Sciatic nerve (tissue), 2 donors: ENCODE measurements around the gene TMEM41A. TPM values are rescaled to one million over a fixed set of nuclear protein-coding genes. Genes with fewer than 3 reads are reported as not detected.
"Not testable (repeated sequence)": the region's sequence is repeated elsewhere in the genome, so short reads cannot be mapped to it uniquely, and the experiment has no call there.

Experiments
- ATAC-seq: fragments of 200-7000 bp; cut with Tn5 transposase; one replicate; pipeline ENCODE4 v1.9.1; 2020; ENCODE audit warnings: mild to moderate bottlenecking, moderate library complexity
- DNase-seq: peaks from one replicate; pipeline ENCODE4 v3.0.0-alpha.2; 2020; ENCODE audit warnings: low spot score
- intact Hi-C: fragments of 100-400 bp; cut with DNase I; formaldehyde crosslinking; loops from one replicate; pipeline ENCODE4 v1.14.2; 2022
- total RNA-seq: library from RNA; stranded (reverse); fragmentation: NEBNext Ultra II Directional; extraction: Animal tissue kit (Norgen Biotek cat#: 25700); gene quantifications from one replicate; pipeline ENCODE4 v1.2.1, GENCODE V29; 2021
- donor health status: DM: no; HTN: no; CAD: no.
- donor health status: DM: no; HTN: no; CAD: no.

TMEM41A gene
- total RNA-seq, 1 donor from 2014 or later, result 15.1 TPM

- ATAC-seq, result no peak
- intact Hi-C loops, result no loop called here
Measured at GRCh38 chr3:185502987-185503386, 4.2 kb upstream of the TMEM41A start.

DNA sequence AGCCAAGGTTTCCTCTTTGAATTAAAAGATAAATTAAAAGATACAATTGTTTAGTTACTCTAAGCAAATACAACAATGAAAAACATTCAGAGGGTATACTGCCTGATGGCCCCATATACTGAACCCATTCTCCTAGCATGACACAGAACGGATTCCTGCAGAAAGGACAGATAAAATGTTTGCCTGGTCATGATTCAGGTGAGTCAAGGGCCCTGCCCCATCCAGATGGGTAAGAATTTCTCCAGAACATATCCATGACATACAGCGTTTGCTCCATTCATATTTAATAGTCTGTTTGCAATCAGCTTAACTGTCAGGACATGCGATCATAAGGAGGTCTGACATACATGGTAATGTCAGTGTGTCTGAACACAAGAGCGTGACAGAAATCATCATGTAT, 8.6 kb downstream of the TMEM41A start:
- ATAC-seq (no peak), DNase-seq (no peak)
- intact Hi-C loops, result no loop called here

More at GRCh38 chr3:185502987-185503386, 4.2 kb upstream of the TMEM41A start:
- DNase-seq, result no peak

DNA sequence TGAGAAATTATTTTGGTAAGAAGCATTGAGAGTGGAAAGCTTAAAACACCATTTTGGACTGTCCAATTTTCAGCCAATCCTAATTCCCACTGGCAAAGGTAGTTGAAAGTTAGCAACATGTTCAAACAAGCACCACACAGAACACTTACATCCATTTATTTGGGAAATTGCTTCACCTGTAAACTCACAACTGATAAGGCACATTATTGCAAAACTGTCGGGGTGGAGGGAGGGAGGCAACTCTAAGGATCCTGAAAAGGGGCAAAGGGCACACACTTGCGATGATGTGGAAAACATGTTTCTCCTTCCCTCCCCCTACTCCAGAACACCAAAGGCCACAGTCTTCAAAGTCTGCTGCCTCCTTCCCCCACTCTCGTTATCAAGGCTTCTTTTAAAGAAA, 9.4 kb downstream of the TMEM41A start:
- intact Hi-C loops, result loop anchor here (5.0 kb wide), 1 partner anchor 1217 kb away; no protein-coding TSS in a partner anchor
- DNase-seq (no peak), ATAC-seq (no peak)

DNA sequence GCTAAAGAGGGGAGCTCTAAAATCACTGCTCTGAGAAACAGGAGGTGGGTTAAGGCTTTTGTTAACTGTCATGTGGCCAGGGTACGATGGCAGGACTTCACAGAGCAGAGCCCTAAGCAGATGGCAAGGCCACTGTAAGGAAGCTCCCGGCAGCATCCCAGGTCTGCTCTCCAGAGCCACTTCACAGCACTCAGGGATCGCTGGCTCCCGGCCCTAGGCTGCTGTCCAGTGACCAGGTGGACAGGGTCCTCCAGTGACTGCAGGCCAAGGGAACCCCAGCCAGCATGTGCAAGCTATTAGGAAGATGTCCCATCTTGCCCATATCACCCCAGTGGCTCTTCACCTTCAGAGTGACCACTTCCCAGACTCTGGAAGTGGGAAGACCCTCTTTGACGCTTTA, 10.4 kb downstream of the TMEM41A start:
- no peak for ATAC-seq
- intact Hi-C loops, result loop anchor here (5.0 kb wide), 1 partner anchor 1216 kb away; no protein-coding TSS in a partner anchor
- no peak for DNase-seq

DNA sequence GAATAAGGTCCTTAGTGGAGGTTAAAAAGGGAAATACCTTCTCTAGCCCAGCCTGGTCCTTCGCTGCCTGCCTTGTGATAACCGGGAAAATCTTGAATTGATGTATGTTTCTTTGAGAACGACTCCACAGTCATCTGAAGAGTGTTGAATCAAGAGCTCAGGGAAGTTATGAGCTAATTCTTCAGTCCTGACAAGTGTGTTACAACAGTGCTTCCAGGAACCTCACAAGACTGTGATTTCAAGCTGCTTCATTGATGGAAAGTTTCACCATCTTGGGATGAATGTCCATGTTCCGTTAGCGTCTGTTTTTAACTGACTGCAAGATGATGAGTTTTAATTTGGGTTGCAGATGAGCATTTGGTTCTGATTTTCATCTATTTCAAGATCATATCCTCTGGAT, 12.4 kb downstream of the TMEM41A start:
- ATAC-seq (no peak), DNase-seq (no peak)
- intact Hi-C loops, result loop anchor here (5.0 kb wide), 1 partner anchor 1214 kb away; no protein-coding TSS in a partner anchor

- ATAC-seq (no peak), DNase-seq (no peak)
- intact Hi-C loops, result no loop called here
Measured at GRCh38 chr3:185484296-185484695, 14.5 kb downstream of the TMEM41A start.

DNA sequence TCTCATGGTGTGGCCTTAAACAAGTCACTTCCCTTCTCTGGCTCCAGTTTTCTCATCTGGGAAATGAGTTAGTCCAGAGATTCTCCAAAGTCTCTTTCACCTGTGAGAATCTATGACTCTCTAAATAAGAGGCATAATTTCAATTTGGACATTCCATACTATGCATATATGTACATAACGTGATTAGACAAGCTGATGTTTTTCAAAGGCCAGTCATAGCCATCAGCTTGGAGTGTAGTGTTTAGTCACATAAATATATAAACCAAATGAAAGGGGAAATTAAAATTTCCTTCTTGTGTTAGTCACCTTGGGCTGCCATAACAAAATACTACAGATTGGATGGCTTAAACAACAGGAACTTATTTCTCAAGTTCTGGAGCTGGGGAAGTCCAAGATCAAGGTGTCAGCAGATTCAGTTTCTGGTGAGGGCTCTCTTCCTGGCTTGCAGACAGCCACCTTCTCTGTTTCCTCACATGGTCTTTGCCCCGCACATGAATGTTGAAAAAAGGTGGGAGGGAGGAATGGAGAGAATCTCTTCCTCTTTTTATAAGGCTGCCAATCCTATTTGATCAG, 19.4 kb downstream of the TMEM41A start:
- ATAC-seq, result no peak
- intact Hi-C loops, result no loop called here

DNA sequence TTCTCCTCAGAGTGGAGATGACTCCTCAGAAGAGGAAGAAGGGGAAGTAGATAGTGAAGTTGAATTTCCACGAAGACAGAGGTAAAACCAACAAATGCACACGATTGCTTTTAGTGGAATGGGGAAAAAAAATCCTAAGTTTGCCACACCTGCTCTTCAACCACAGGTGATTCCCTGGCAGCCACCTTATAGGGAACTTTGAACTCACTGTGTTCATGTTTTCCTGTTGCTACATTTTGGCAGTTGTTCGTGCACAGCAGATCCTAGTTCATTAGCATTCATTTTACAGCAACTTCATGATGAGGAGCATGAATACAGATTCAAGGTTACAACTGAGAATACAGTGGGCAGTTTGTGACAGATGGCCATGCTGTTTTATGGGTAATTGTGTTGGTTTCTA, 21.5 kb downstream of the TMEM41A start:
- intact Hi-C loops, result no loop called here
- no peak for DNase-seq
- ATAC-seq, result no peak

More for the DNA sequence above, 19.4 kb downstream of the TMEM41A start:
- DNase-seq, result no peak

DNA sequence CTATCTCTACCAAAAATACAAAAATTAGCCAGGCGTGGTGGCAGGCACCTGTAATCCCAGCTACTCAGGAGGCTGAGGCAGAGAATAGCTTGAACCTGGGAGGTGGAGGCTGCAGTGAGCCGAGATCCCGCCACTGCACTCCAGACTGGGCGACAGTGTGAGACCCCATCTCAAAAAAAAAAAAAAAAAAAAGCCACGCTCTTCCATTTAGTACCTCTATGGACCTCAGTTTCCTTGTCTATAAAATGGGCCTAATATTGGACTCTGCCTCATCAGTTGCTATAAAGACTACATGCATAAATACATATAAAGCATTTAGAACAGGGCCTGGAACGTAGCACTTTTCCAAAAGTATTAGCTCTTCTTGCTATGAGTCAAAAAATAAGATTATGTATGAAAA, 23.9 kb downstream of the TMEM41A start:
- DNase-seq, intact Hi-C loops, ATAC-seq: not testable (repeated sequence)

DNA sequence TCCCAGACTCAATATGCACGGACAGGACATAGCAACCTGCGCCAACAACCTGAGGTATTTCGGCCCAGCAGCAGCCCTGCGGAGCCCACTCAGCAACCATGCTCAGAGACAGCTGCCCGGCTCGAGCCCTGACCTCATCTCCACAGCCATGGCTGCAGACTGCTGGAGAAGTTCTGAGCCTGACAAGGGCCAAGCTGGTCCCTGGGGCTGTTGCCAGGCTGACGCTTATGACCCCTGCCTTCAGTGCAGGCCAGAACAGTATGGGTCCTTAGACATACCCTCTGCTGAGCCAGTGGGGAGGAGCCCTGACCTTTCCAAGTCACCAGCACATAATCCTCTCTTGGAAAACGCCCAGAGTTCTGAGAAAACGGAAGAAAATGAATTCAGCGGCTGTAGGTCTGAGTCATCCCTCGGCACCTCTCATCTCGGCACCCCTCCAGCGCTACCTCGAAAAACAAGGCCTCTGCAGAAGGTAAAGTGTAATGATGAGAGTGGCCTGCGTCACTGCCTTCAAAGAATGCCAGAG, 25.5 kb downstream of the TMEM41A start:
- no peak for ATAC-seq
- no peak for DNase-seq
- intact Hi-C loops, result no loop called here

GRCh38 chr3:185470323-185470722, 28.5 kb downstream of the TMEM41A start:
- ATAC-seq (no peak), DNase-seq (no peak)
- intact Hi-C loops, result no loop called here

GRCh38 chr3:185469542-185469941, 29.3 kb downstream of the TMEM41A start:
- DNase-seq, result no peak
- ATAC-seq, result no peak
- intact Hi-C loops, result no loop called here

DNA sequence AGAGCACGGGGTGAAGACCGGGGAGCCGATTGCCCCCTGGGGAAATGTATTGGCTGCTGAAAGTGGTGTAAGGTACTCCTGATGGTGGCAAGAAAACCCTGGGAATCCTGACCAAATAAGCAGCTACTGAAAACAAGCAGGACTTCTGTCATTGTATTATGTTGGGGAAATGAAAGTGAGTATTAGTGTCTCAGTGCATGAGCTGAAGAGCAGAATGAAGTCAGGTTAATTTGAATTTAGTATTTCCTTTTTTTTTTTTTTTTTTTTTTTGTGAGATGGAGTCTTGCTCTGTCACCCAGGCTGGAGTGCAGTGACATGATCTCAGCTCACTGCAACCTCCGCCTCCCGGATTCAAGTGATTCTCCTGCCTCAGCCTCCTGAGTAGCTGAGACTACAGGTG, 32.7 kb downstream of the TMEM41A start:
- intact Hi-C loops, DNase-seq: not testable (repeated sequence)

GRCh38 chr3:185465471-185465870, 33.4 kb downstream of the TMEM41A start:
- no peak for ATAC-seq
- DNase-seq, result no peak
- intact Hi-C loops, result no loop called here

More for the DNA sequence above, 32.7 kb downstream of the TMEM41A start:
- not testable (repeated sequence) for ATAC-seq

DNA sequence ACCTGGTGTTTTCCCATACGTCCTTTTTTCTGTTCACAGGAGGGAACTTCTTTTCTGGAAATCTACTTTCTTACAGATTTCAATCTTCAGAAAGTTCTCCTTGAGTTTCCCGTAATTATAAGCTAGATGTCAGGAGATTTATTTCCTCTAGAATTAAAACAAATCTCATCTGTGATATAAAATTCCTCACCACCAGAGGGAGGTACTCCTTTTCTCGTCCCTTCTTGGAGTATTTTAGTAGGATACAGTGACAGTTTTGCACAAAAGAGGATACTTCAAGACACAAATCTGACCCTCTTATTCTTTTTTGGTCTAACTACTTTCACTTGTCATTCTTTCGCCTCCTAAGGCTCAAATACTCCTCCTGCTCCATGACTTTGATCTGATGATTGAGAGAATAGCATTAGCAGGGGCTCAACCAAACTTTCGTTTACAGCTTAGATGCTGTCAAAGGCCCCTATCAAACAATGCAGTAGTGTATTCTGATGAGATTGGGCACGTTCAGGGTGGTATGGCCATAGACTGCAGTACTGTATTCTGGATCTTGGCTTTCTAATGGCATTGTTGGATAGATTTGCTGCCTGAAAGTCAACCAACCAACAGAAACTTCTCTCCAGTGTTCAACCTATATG, 38.0 kb downstream of the TMEM41A start:
- ATAC-seq (no peak), DNase-seq (no peak)

DNA sequence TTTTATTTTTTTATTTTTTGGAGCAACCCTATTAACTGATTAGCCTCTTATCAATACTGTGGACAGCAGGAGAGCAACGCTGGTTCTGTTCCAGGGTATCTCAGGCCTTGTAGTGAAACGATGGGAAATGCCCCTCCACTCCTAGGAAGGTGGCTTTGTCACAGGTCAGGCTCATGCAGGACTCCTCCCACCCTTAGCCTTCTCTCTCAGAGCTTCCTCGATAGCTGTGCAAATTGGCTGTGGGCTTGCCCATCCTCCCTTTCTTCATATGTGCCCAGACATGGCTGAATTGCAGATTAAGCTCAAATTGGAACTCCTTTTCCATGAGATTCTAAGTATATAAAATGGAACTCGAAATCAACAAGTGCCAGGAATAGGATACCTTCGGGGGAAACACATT, 38.5 kb downstream of the TMEM41A start:
- intact Hi-C loops, result no loop called here
- ATAC-seq, result no peak

More for the DNA sequence above, 38.0 kb downstream of the TMEM41A start:
- intact Hi-C loops, result no loop called here

GRCh38 chr3:185457376-185457775, 41.5 kb downstream of the TMEM41A start:
- intact Hi-C loops, result no loop called here
- ATAC-seq (no peak), DNase-seq (no peak)

More for the DNA sequence above, 38.5 kb downstream of the TMEM41A start:
- DNase-seq, result no peak

GRCh38 chr3:185451432-185451831, 47.4 kb downstream of the TMEM41A start:
- intact Hi-C loops, DNase-seq, ATAC-seq: not testable (repeated sequence)

DNA sequence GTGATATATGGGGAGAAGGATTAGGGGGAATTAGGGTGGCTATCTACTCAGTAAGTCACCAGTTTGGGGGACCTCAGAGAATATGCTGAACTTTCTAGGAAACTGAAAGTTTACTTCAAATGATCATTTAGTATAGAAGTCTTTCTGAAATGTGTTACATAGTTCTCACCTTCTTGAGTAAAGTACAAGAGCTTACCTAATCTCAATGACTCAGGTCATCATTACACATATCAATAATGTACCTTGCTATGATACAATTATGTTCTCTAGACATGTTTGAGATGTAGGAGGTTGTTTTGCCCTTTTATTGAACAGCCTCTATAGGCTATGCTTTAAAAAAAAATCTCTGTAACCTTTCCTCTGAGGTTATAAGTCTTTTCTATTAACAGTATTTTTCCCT, 50.7 kb downstream of the TMEM41A start:
- ATAC-seq, result no peak
- no peak for DNase-seq
- intact Hi-C loops, result no loop called here

- ATAC-seq (no peak), DNase-seq (no peak)
- intact Hi-C loops, result no loop called here
Measured at GRCh38 chr3:185444329-185444728, 54.5 kb downstream of the TMEM41A start.
